ENCODE data around the gene DNAH8.

Gene DNAH8

GRCh38 chr6:38796850-38797249 is 81.7 kb downstream of the DNAH8 start:
- H3K4me1 Mint-ChIP-seq, result peaks cover 50% of the 10 kb centered on the region
- H3K4me3 Mint-ChIP-seq, result no peak overlapping the region
- no peaks in the 10 kb centered on the region for H3K36me3 Mint-ChIP-seq (ENCODE audit: low read depth)
- peaks cover 3% of the 10 kb centered on the region for H3K27me3 Mint-ChIP-seq (ENCODE audit: low read depth)
- H3K27ac Mint-ChIP-seq, result peak overlapping the region; percentile 79 to 90 (median 86)
- TF ChIP-seq, protein P1, sequence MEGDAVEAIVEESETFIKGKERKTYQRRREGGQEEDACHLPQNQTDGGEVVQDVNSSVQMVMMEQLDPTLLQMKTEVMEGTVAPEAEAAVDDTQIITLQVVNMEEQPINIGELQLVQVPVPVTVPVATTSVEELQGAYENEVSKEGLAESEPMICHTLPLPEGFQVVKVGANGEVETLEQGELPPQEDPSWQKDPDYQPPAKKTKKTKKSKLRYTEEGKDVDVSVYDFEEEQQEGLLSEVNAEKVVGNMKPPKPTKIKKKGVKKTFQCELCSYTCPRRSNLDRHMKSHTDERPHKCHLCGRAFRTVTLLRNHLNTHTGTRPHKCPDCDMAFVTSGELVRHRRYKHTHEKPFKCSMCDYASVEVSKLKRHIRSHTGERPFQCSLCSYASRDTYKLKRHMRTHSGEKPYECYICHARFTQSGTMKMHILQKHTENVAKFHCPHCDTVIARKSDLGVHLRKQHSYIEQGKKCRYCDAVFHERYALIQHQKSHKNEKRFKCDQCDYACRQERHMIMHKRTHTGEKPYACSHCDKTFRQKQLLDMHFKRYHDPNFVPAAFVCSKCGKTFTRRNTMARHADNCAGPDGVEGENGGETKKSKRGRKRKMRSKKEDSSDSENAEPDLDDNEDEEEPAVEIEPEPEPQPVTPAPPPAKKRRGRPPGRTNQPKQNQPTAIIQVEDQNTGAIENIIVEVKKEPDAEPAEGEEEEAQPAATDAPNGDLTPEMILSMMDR (IDR thresholded peaks at IDR 0.05; ENCODE audit: unreplicated experiment in 3 of 3), result no peak
- no peaks in the 10 kb centered on the region for H3K9me3 Mint-ChIP-seq

- Mint-ChIP-seq H3K27me3 (ENCODE audit: low read depth) (peaks cover 3% of the 10 kb centered on the region), H3K4me1 (peaks cover 47% of the 10 kb centered on the region), H3K9me3 (no peaks in the 10 kb centered on the region), H3K36me3 (ENCODE audit: low read depth) (no peaks in the 10 kb centered on the region), H3K27ac (peak overlapping the region; percentile 79 to 90 (median 86)), H3K4me3 (peak overlapping the region in 1 of 3 experiments; percentile 36)
- TF ChIP-seq, protein P1 (IDR thresholded peaks at IDR 0.05; ENCODE audit: unreplicated experiment in 3 of 3), result no peak
These were observed 82.3 kb downstream of the DNAH8 start for GRCh38 chr6:38797391-38797790.

GRCh38 chr6:38799529-38800184 is 84.5 kb downstream of the DNAH8 start:
- Mint-ChIP-seq H3K4me3 (no peak overlapping the region), H3K27ac (peak overlapping the region in 2 of 3 experiments; percentile 4 to 49), H3K4me1 (peaks cover 50% of the 10 kb centered on the region), H3K36me3 (ENCODE audit: low read depth) (no peaks in the 10 kb centered on the region), H3K27me3 (ENCODE audit: low read depth) (peaks cover 3% of the 10 kb centered on the region), H3K9me3 (no peaks in the 10 kb centered on the region)
- TF ChIP-seq, protein P1 (IDR thresholded peaks at IDR 0.05; ENCODE audit: unreplicated experiment in 3 of 3), result no peak

DNA sequence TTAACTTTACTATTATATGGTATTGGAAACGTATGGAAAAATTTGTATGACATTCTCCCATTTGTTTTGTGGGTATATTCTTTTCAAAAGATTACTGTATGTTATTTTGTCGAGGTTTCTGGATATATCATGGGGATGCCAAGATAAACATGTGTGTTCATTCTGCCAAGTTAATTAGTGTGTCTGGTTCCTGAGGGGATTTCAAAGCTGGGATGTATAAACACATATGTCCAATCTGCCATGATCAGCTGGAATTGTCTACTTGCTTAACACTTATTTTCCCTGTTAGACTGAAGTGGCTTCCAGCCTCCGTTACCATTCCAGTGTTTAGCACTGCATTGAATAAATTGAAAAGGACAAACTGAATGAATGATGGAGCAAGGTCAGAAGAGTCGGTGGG is 86.2 kb downstream of the DNAH8 start:
- Mint-ChIP-seq H3K36me3 (ENCODE audit: low read depth) (no peaks in the 10 kb centered on the region), H3K4me1 (peaks cover 51% of the 10 kb centered on the region), H3K4me3 (no peak overlapping the region), H3K9me3 (no peaks in the 10 kb centered on the region), H3K27me3 (ENCODE audit: low read depth) (peaks cover 3% of the 10 kb centered on the region), H3K27ac (peak overlapping the region in 2 of 3 experiments; percentile 46 to 57)
- TF ChIP-seq, protein P1 (IDR thresholded peaks at IDR 0.05; ENCODE audit: unreplicated experiment in 3 of 3), result no peak

GRCh38 chr6:38802497-38802896 is 87.4 kb downstream of the DNAH8 start:
- Mint-ChIP-seq H3K36me3 (ENCODE audit: low read depth) (no peaks in the 10 kb centered on the region), H3K4me3 (no peak overlapping the region), H3K4me1 (peaks cover 42% of the 10 kb centered on the region), H3K27me3 (ENCODE audit: low read depth) (peaks cover 8% of the 10 kb centered on the region), H3K9me3 (no peaks in the 10 kb centered on the region), H3K27ac (no peak overlapping the region)
- TF ChIP-seq, protein P1 (IDR thresholded peaks at IDR 0.05; ENCODE audit: unreplicated experiment in 3 of 3), result no peak

DNA sequence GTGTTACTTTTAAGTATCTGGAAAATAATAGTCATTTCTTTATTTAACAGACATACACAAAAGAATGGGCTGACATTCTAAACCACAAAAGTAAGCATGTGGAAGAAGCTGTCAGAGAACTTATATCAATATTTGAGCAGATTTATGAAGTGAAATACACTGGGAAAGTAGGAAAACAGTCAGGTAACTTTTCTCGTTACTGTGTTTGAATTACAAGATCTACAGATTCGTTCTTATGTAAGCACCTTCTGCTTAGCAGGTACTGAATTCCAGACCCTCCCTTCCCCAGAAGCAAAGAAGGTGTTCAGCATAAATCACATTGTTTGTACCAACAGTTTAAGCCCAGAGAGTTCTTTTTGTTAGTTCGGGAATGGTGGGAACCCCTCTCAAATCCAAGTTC is 88.0 kb downstream of the DNAH8 start:
- H3K9me3 Mint-ChIP-seq, result no peaks in the 10 kb centered on the region
- H3K4me3 Mint-ChIP-seq, result no peak overlapping the region
- peaks cover 8% of the 10 kb centered on the region for H3K27me3 Mint-ChIP-seq (ENCODE audit: low read depth)
- H3K36me3 Mint-ChIP-seq (ENCODE audit: low read depth), result no peaks in the 10 kb centered on the region
- H3K27ac Mint-ChIP-seq, result no peak overlapping the region
- TF ChIP-seq, protein P1 (IDR thresholded peaks at IDR 0.05; ENCODE audit: unreplicated experiment in 3 of 3), result no peak
- H3K4me1 Mint-ChIP-seq, result peaks cover 39% of the 10 kb centered on the region
